SK-N-SH (cell line): ENCODE measurements around the gene SH3TC1. TPM values are rescaled to one million over a fixed set of nuclear protein-coding genes. Genes with fewer than 3 reads are reported as not detected.

Source experiments
- CTCF ChIA-PET: fragments of 300-600, 350-600 bp; formaldehyde crosslinking; extraction: SDS; loops from one replicate; lab custom pipeline; 2021; lab: Yijun Ruan, JAX
- POLR2A ChIA-PET: fragments of 350-600 bp; sonication (Branson Sonifier 250); formaldehyde crosslinking; extraction: SDS; loops from one replicate; lab custom pipeline; 2020; ENCODE audit warnings: antibody characterized with exemption, inconsistent platforms; lab: Yijun Ruan, JAX
- DNase-seq: peaks from one replicate; pipeline ENCODE4 v3.0.0; 2012
- H2AFZ ChIP-seq: fragments of 200-600 bp; sonication (generic); 2 replicates; pipeline ENCODE4 v1.8.1; 2016; ENCODE audit warnings: antibody characterized with exemption, mild to moderate bottlenecking, low read depth
- H3F3A ChIP-seq: fragments of 200-600 bp; sonication (generic); replicated peaks from 2 replicates; pipeline ENCODE3; 2016; ENCODE audit warnings: antibody characterized with exemption, mild to moderate bottlenecking; ENCODE audit not compliant: insufficient read depth
- H3K27ac ChIP-seq, 2 experiments: fragments of 200-500 bp in 1 of 2; fragments of 200-600 bp in 1 of 2; sonication (Bioruptor generic) in 1 of 2; sonication (generic), shearing (Covaris generic) in 1 of 2; 2 replicates each; pipeline versions ENCODE4 v1.5.1 to v1.6.1; 2014 to 2016; ENCODE audit warnings: low read depth in 2 of 2, inconsistent platforms in 1 of 2, low read length in 1 of 2, mild to moderate bottlenecking in 1 of 2, mixed read lengths in 1 of 2
- H3K27me3 ChIP-seq: fragments of 200-600 bp; sonication (generic), shearing (Covaris generic); 2 replicates; pipeline ENCODE4 v1.6.1; 2016; ENCODE audit warnings: mixed run types; ENCODE audit not compliant: insufficient read depth
- H3K36me3 ChIP-seq, 2 experiments: fragments of 200-500 bp in 1 of 2; fragments of 200-600 bp in 1 of 2; sonication (Bioruptor generic) in 1 of 2; sonication (generic) in 1 of 2; replicated peaks in 1 of 2; 2 replicates each; pipeline versions ENCODE3 to v1.5.1; 2014 to 2016; ENCODE audit warnings: low read length in 1 of 2, mild to moderate bottlenecking in 1 of 2; ENCODE audit not compliant: insufficient read depth in 2 of 2, control insufficient read depth in 1 of 2
- H3K4me1 ChIP-seq, 2 experiments: fragments of 200-500 bp in 1 of 2; fragments of 200-600 bp in 1 of 2; sonication (Bioruptor generic) in 1 of 2; sonication (generic), shearing (Covaris generic) in 1 of 2; 2 replicates each; pipeline versions ENCODE4 v1.5.1 to v1.6.1; 2014 to 2016; ENCODE audit warnings: low read depth in 1 of 2, low read length in 1 of 2, mixed run types in 1 of 2; ENCODE audit not compliant: insufficient read depth in 2 of 2, control insufficient read depth in 1 of 2
- H3K4me2 ChIP-seq: fragments of 200-600 bp; sonication (generic), shearing (Covaris generic); 2 replicates; pipeline ENCODE4 v1.6.1; 2017; ENCODE audit warnings: mixed run types
- H3K4me3 ChIP-seq, 2 experiments: fragments of 200-500 bp in 1 of 2; fragments of 200-600 bp in 1 of 2; sonication (Bioruptor generic) in 1 of 2; sonication (generic), shearing (Covaris generic) in 1 of 2; 2 replicates each; pipeline versions ENCODE4 v1.5.1 to v1.8.1; 2014 to 2016; ENCODE audit warnings: low read depth in 2 of 2, inconsistent platforms in 1 of 2, low read length in 1 of 2, mild to moderate bottlenecking in 1 of 2, mixed read lengths in 1 of 2, moderate library complexity in 1 of 2
- H3K79me2 ChIP-seq: fragments of 200-600 bp; sonication (generic); 2 replicates; pipeline ENCODE4 v1.8.1; 2017; ENCODE audit warnings: mild to moderate bottlenecking; ENCODE audit not compliant: insufficient read depth
- H3K9ac ChIP-seq: fragments of 200-600 bp; sonication (generic); 2 replicates; pipeline ENCODE4 v1.6.1; 2017; ENCODE audit warnings: mixed run types
- H3K9me2 ChIP-seq: fragments of 200-600 bp; sonication (generic); 2 replicates; pipeline ENCODE4 v1.6.1; 2017; ENCODE audit warnings: mixed run types
- H3K9me3 ChIP-seq: fragments of 200-600 bp; sonication (generic); 2 replicates; pipeline ENCODE4 v1.6.1; 2017; ENCODE audit warnings: mixed run types, mild to moderate bottlenecking, moderate library complexity
- H4K20me1 ChIP-seq: fragments of 200-600 bp; sonication (generic); 2 replicates; pipeline ENCODE4 v1.6.1; 2017; ENCODE audit warnings: mild to moderate bottlenecking, mixed run types; ENCODE audit not compliant: insufficient read depth
- CHD2 ChIP-seq: fragments of 150-350 bp; IDR thresholded peaks from 2 replicates; pipeline ENCODE4 v1.6.1; 2018; ENCODE audit warnings: low read length; ENCODE audit not compliant: partially characterized antibody
- EP300 ChIP-seq, 2 experiments: IDR thresholded peaks; 2 replicates each; pipeline versions ENCODE4 v1.4.0 to v1.6.1; 2012; ENCODE audit warnings: borderline replicate concordance in 1 of 2, low read depth in 1 of 2, low read length in 1 of 2
- FOXJ3 ChIP-seq: sonication (generic); formaldehyde crosslinking; IDR thresholded peaks from 2 replicates; pipeline ENCODE4 v1.5.1; 2020; ENCODE audit warnings: mild to moderate bottlenecking, missing genetic modification reagents
- GATA2 ChIP-seq: sonication (generic); formaldehyde crosslinking; IDR thresholded peaks from 2 replicates; pipeline ENCODE4 v1.5.0; 2020; ENCODE audit warnings: mild to moderate bottlenecking, missing genetic modification reagents
- JUND ChIP-seq: IDR thresholded peaks from 2 replicates; pipeline ENCODE4 v1.4.0; 2012
- MXI1 ChIP-seq: IDR thresholded peaks from 2 replicates; pipeline ENCODE4 v1.6.1; 2012; ENCODE audit warnings: mild to moderate bottlenecking, low read depth, low read length, improper control_type of control experiment
- RAD21 ChIP-seq: IDR thresholded peaks from 2 replicates; pipeline ENCODE4 v1.6.1; 2012; ENCODE audit warnings: mild to moderate bottlenecking, low read length
- RCOR1 ChIP-seq: fragments of 150-350 bp; IDR thresholded peaks from 2 replicates; pipeline ENCODE4 v1.6.1; 2017; ENCODE audit warnings: antibody characterized with exemption, low read length
- RXRA ChIP-seq: IDR thresholded peaks from 2 replicates; pipeline ENCODE4 v1.4.0; 2012; ENCODE audit warnings: low read depth, mild to moderate bottlenecking, borderline replicate concordance
- SMC3 ChIP-seq: IDR thresholded peaks from 2 replicates; pipeline ENCODE4 v1.6.1; 2012; ENCODE audit warnings: low read depth, low read length, improper control_type of control experiment
- TAF1 ChIP-seq: IDR thresholded peaks from 2 replicates; pipeline ENCODE4 v1.6.1; 2012; ENCODE audit warnings: low read depth, mild to moderate bottlenecking, low read length, moderate library complexity, borderline replicate concordance
- YY1 ChIP-seq: IDR thresholded peaks from 2 replicates; pipeline ENCODE4 v1.4.0; 2012; ENCODE audit warnings: low read depth, mild to moderate bottlenecking
- WGBS: methylation state at CpG from one replicate; pipeline ENCODE4 v1.1.6; 2017; ENCODE audit warnings: low lambda C conversion rate; 5-methylcytosine and 5-hydroxymethylcytosine counted together
- polyA plus RNA-seq, 3 experiments: library from polyadenylated mRNA; depleted of rRNA; stranded (reverse); fragments of >200 nt; gene quantifications; 2 replicates each; pipeline ENCODE4 v1.2.3, GENCODE V29; 2012
- TF ChIP-seq, protein P1 (sequence below): IDR thresholded peaks from 2 replicates; pipeline ENCODE4 v1.4.0; 2012; ENCODE audit warnings: low read depth, borderline replicate concordance
- TF ChIP-seq, protein P2 (sequence below): IDR thresholded peaks from 2 replicates; pipeline ENCODE4 v1.6.1; 2012; ENCODE audit warnings: mild to moderate bottlenecking, low read depth, low read length, moderate library complexity

SH3TC1 gene
- polyA plus RNA-seq, 1 of the 3 experiments (the other 2 are of a cell fraction) = 2.7 TPM

DNA sequence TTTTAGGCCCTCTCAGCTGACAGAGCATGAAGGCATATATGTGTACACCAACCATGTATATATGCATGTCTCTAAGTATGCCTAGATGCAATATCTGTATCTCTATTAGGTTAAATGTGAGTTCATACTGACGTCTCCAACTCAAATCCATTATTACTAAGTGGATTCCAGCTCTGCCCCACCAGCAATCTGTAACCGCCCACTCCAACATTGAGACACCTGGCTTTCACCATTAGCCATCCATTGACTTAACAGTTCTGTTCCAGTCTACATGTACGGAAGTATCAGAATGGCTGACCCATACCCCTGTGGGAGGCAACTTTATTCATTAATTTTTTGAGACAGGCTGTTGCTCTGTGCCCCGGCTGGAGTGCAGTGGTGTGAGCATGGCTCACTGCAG, 15.0 kb upstream of the SH3TC1 start:
- no peak overlapping the region for H3K27ac ChIP-seq
- CTCF ChIA-PET = interaction anchor here (0.8 kb wide), 1 partner anchor 10 kb away, joined by 3 read pairs; no protein-coding TSS in a partner anchor

DNA sequence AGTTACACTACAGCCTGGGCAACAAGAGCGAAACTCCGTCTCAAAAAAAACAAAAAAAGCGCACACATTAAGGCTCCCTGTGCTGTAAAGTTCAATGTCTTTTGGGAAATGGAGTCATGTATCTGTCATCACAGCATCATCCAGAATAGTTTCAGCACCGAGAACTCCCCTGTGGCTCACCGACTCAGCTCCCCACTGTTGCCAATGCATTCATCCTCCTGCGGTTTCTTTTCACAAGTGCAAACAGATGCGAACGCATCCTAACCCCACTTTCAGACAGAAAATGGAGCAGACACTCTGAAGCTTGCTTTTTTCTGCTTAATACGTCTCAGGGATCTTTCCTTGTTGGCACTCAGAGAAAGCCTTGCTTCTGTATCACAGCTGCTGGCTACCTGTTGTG, 13.8 kb upstream of the SH3TC1 start:
- Histone ChIP-seq H3K79me2 (no peaks in the 10 kb centered on the region), H4K20me1 (no peaks in the 10 kb centered on the region), H3F3A (no peaks in the 10 kb centered on the region), H3K4me3 (no peak overlapping the region), H3K9me3 (no peaks in the 10 kb centered on the region), H2AFZ (no peak overlapping the region), H3K9me2 (no peaks in the 10 kb centered on the region), H3K4me1 (peaks cover 0 to 20% of the 10 kb centered on the region in 2 experiments; a peak in 1 of 4 replicates), H3K36me3 (no peaks in the 10 kb centered on the region), H3K9ac (no peak overlapping the region), H3K27me3 (no peaks in the 10 kb centered on the region; the same call in 1 of the 2 replicates), H3K4me2 (no peak overlapping the region), H3K27ac (no peak overlapping the region)
- TF ChIP-seq, protein P1, sequence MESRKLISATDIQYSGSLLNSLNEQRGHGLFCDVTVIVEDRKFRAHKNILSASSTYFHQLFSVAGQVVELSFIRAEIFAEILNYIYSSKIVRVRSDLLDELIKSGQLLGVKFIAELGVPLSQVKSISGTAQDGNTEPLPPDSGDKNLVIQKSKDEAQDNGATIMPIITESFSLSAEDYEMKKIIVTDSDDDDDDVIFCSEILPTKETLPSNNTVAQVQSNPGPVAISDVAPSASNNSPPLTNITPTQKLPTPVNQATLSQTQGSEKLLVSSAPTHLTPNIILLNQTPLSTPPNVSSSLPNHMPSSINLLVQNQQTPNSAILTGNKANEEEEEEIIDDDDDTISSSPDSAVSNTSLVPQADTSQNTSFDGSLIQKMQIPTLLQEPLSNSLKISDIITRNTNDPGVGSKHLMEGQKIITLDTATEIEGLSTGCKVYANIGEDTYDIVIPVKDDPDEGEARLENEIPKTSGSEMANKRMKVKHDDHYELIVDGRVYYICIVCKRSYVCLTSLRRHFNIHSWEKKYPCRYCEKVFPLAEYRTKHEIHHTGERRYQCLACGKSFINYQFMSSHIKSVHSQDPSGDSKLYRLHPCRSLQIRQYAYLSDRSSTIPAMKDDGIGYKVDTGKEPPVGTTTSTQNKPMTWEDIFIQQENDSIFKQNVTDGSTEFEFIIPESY = no peak
- no peak for TF ChIP-seq RAD21
- ChIA-PET POLR2A (no interaction called here), CTCF (interaction anchor here (1.0 to 1.5 kb wide), 5 partner anchors 9 to 217 kb away, joined by 3 to 6 read pairs (median 3); no protein-coding TSS in a partner anchor)
- no peak for DNase-seq
- 70% methylated on average over 9 of the region's 9 CpGs for WGBS

More for the DNA sequence above, 15.0 kb upstream of the SH3TC1 start:
- POLR2A ChIA-PET = no interaction called here
- no peak for TF ChIP-seq YY1
- no peak for TF ChIP-seq SMC3
- TF ChIP-seq RCOR1 = no peak
- TF ChIP-seq, protein P2, sequence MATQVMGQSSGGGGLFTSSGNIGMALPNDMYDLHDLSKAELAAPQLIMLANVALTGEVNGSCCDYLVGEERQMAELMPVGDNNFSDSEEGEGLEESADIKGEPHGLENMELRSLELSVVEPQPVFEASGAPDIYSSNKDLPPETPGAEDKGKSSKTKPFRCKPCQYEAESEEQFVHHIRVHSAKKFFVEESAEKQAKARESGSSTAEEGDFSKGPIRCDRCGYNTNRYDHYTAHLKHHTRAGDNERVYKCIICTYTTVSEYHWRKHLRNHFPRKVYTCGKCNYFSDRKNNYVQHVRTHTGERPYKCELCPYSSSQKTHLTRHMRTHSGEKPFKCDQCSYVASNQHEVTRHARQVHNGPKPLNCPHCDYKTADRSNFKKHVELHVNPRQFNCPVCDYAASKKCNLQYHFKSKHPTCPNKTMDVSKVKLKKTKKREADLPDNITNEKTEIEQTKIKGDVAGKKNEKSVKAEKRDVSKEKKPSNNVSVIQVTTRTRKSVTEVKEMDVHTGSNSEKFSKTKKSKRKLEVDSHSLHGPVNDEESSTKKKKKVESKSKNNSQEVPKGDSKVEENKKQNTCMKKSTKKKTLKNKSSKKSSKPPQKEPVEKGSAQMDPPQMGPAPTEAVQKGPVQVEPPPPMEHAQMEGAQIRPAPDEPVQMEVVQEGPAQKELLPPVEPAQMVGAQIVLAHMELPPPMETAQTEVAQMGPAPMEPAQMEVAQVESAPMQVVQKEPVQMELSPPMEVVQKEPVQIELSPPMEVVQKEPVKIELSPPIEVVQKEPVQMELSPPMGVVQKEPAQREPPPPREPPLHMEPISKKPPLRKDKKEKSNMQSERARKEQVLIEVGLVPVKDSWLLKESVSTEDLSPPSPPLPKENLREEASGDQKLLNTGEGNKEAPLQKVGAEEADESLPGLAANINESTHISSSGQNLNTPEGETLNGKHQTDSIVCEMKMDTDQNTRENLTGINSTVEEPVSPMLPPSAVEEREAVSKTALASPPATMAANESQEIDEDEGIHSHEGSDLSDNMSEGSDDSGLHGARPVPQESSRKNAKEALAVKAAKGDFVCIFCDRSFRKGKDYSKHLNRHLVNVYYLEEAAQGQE = no peak
- TF ChIP-seq RXRA = no peak
- no peak for TF ChIP-seq GATA2 (CRISPR knock-in tag)
- TF ChIP-seq FOXJ3 (CRISPR knock-in tag) = no peak
- no peak for TF ChIP-seq JUND
- TF ChIP-seq MXI1 = no peak
- no peak for TF ChIP-seq CHD2
- no peak for TF ChIP-seq TAF1
- no peak for TF ChIP-seq EP300 (IDR thresholded peaks at IDR 0.05; ENCODE audit: borderline replicate concordance in 1 of 2, low read depth in 1 of 2, low read length in 1 of 2)
- Histone ChIP-seq H3K9ac (no peak overlapping the region), H4K20me1 (no peaks in the 10 kb centered on the region), H3K4me2 (no peak overlapping the region), H3K9me3 (no peaks in the 10 kb centered on the region), H3K79me2 (no peaks in the 10 kb centered on the region), H2AFZ (no peak overlapping the region), H3K36me3 (no peaks in the 10 kb centered on the region), H3K4me1 (peaks cover 0 to 12% of the 10 kb centered on the region in 2 experiments; a peak in 1 of 4 replicates), H3K4me3 (no peak overlapping the region), H3K27me3 (no peaks in the 10 kb centered on the region; the same call in 1 of the 2 replicates), H3F3A (no peaks in the 10 kb centered on the region), H3K9me2 (no peaks in the 10 kb centered on the region)
- no peak for DNase-seq
- WGBS = 74% methylated on average over 4 of the region's 4 CpGs
